IMR-90 (cell line): ENCODE results near the gene ACE. TPM values are rescaled to one million over a fixed set of nuclear protein-coding genes. Genes with fewer than 3 reads are reported as not detected.

Experiments
- ATAC-seq: fragments of 200-7000 bp; cut with Tn5 transposase; 2 replicates; pipeline ENCODE4 v1.9.1; 2020; ENCODE audit warnings: low read depth, mild to moderate bottlenecking, moderate library complexity
- BruUV-seq: library from RNA; stranded (reverse); fragments of 400-500 nt; replicated peaks from 2 replicates; lab custom pipeline; 2021; lab: Mats Ljungman, UMichigan
- CTCF ChIA-PET: fragments of 300-600 bp; formaldehyde crosslinking; extraction: SDS; loops from one replicate; lab custom pipeline; 2021; ENCODE audit warnings: antibody characterized with exemption; lab: Yijun Ruan, JAX
- POLR2A ChIA-PET: fragments of 300-600 bp; sonication (Branson Sonifier 250); formaldehyde crosslinking; loops from one replicate; lab custom pipeline; 2022; ENCODE audit warnings: antibody characterized with exemption; ENCODE audit not compliant: unreplicated experiment; lab: Charles Lee
- DNase-seq: peaks from one replicate; pipeline ENCODE4 v3.0.0; 2013
- H2AFZ ChIP-seq: replicated peaks from 2 replicates; pipeline ENCODE3; 2013; ENCODE audit warnings: low read length, mild to moderate bottlenecking; ENCODE audit not compliant: poor library complexity
- H2AK5ac ChIP-seq: 2 replicates; pipeline ENCODE4 v1.6.1; 2013; ENCODE audit warnings: low read depth, low read length, inconsistent platforms
- H2AK9ac ChIP-seq: replicated peaks from 2 replicates; pipeline ENCODE3; 2013; ENCODE audit warnings: mild to moderate bottlenecking, low read depth, low read length, moderate library complexity; ENCODE audit not compliant: poor library complexity
- H2BK120ac ChIP-seq: 2 replicates; pipeline ENCODE4 v1.6.1; 2013; ENCODE audit warnings: low read depth, low read length, inconsistent platforms
- H2BK15ac ChIP-seq: 3 replicates; pipeline ENCODE4 v1.6.1; 2013; ENCODE audit warnings: low read depth, low read length, inconsistent platforms
- H2BK20ac ChIP-seq: 2 replicates; pipeline ENCODE4 v1.6.1; 2013; ENCODE audit warnings: low read depth, mild to moderate bottlenecking, inconsistent platforms, low read length, moderate library complexity
- H2BK5ac ChIP-seq: 2 replicates; pipeline ENCODE4 v1.6.1; 2013; ENCODE audit warnings: mild to moderate bottlenecking, low read depth, low read length, inconsistent platforms; ENCODE audit not compliant: poor library complexity, severe bottlenecking
- H3K14ac ChIP-seq: replicated peaks from 2 replicates; pipeline ENCODE4 v1.6.1; 2013; ENCODE audit warnings: low read depth, low read length, inconsistent platforms
- H3K18ac ChIP-seq: 2 replicates; pipeline ENCODE4 v1.6.1; 2013; ENCODE audit warnings: low read depth, low read length, control low read depth
- H3K23ac ChIP-seq: 2 replicates; pipeline ENCODE4 v1.6.1; 2013; ENCODE audit warnings: low read depth, low read length, inconsistent platforms
- H3K27ac ChIP-seq: 2 replicates; pipeline ENCODE4 v1.5.1; 2013; ENCODE audit warnings: mild to moderate bottlenecking, control low read depth, low read length; ENCODE audit not compliant: insufficient read depth
- H3K27me3 ChIP-seq: 2 replicates; pipeline ENCODE4 v1.6.1; 2013; ENCODE audit warnings: low read length; ENCODE audit not compliant: control insufficient read depth, insufficient read depth
- H3K36me3 ChIP-seq: 2 replicates; pipeline ENCODE4 v1.6.1; 2013; ENCODE audit warnings: low read length, mixed read lengths; ENCODE audit not compliant: control insufficient read depth, insufficient read depth
- H3K4ac ChIP-seq: 2 replicates; pipeline ENCODE4 v1.6.1; 2013; ENCODE audit warnings: low read depth, low read length, inconsistent platforms
- H3K4me1 ChIP-seq: 2 replicates; pipeline ENCODE4 v1.6.1; 2013; ENCODE audit warnings: low read length, mixed read lengths; ENCODE audit not compliant: control insufficient read depth, insufficient read depth
- H3K4me2 ChIP-seq: 2 replicates; pipeline ENCODE4 v1.6.1; 2013; ENCODE audit warnings: low read depth, mild to moderate bottlenecking, control low read depth, low read length, moderate library complexity
- H3K4me3 ChIP-seq: 2 replicates; pipeline ENCODE4 v1.5.1; 2013; ENCODE audit warnings: low read depth, mild to moderate bottlenecking, control low read depth, low read length, moderate library complexity; ENCODE audit not compliant: insufficient read depth
- H3K56ac ChIP-seq: 2 replicates; pipeline ENCODE4 v1.6.1; 2013; ENCODE audit warnings: low read length, inconsistent platforms; ENCODE audit not compliant: insufficient read depth; ENCODE audit errors: extremely low read depth
- H3K79me1 ChIP-seq, 2 experiments: 2 replicates each; pipeline ENCODE4 v1.6.1; 2013; ENCODE audit warnings: low read length in 2 of 2, inconsistent platforms in 1 of 2, low read depth in 1 of 2
- H3K9ac ChIP-seq: 2 replicates; pipeline ENCODE4 v1.6.1; 2013; ENCODE audit warnings: low read depth, low read length, control low read depth
- H3K9me1 ChIP-seq: 2 replicates; pipeline ENCODE4 v1.6.1; 2013; ENCODE audit warnings: low read length, inconsistent platforms; ENCODE audit not compliant: insufficient read depth
- H3K9me3 ChIP-seq: 2 replicates; pipeline ENCODE4 v1.6.1; 2013; ENCODE audit warnings: low read length; ENCODE audit not compliant: control insufficient read depth, insufficient read depth
- H4K20me1 ChIP-seq: 2 replicates; pipeline ENCODE4 v1.6.1; 2013; ENCODE audit warnings: low read length, inconsistent platforms; ENCODE audit not compliant: insufficient read depth
- H4K5ac ChIP-seq: 2 replicates; pipeline ENCODE4 v1.6.1; 2013; ENCODE audit warnings: mild to moderate bottlenecking, low read depth, low read length, control low read depth
- H4K8ac ChIP-seq, 2 experiments: 2 replicates each; pipeline ENCODE4 v1.6.1; 2013; ENCODE audit warnings: low read depth in 2 of 2, low read length in 2 of 2, control low read depth in 1 of 2, inconsistent platforms in 1 of 2
- H4K91ac ChIP-seq: 2 replicates; pipeline ENCODE4 v1.6.1; 2013; ENCODE audit warnings: low read depth, low read length, inconsistent platforms; ENCODE audit not compliant: insufficient read depth
- FOS ChIP-seq: fragments of 150-350 bp; IDR thresholded peaks from 2 replicates; pipeline ENCODE4 v1.6.1; 2016; ENCODE audit warnings: low read depth, low read length
- MAZ ChIP-seq: IDR thresholded peaks from 2 replicates; pipeline ENCODE4 v1.6.1; 2012; ENCODE audit warnings: low read depth, mild to moderate bottlenecking, low read length, improper control_type of control experiment, moderate library complexity, borderline replicate concordance
- RAD21 ChIP-seq: IDR thresholded peaks from 2 replicates; pipeline ENCODE4 v1.6.1; 2012; ENCODE audit warnings: low read length, improper control_type of control experiment
- RCOR1 ChIP-seq: IDR thresholded peaks from 2 replicates; pipeline ENCODE4 v1.6.1; 2012; ENCODE audit warnings: mild to moderate bottlenecking, low read length, improper control_type of control experiment; ENCODE audit not compliant: insufficient replicate concordance
- SMC3 ChIP-seq: fragments of 150-350 bp; IDR thresholded peaks from 2 replicates; pipeline ENCODE4 v1.6.1; 2016; ENCODE audit warnings: low read depth, mild to moderate bottlenecking, antibody characterized with exemption, low read length, moderate library complexity
- WGBS, 2 experiments: methylation state at CpG; one replicate each; pipeline versions ENCODE4 v1.1.5 to v1.1.7; 2013; ENCODE audit warnings: missing lambda C conversion rate in 2 of 2; ENCODE audit not compliant: insufficient read length in 1 of 2; ENCODE audit errors: extremely low coverage in 2 of 2; 5-methylcytosine and 5-hydroxymethylcytosine counted together
- dilution Hi-C: fragments of 300-500 bp; cut with HindIII; formaldehyde crosslinking; loops from one replicate; pipeline ENCODE4 v1.14.3; 2018; ENCODE audit warnings: low sequenced_read_pairs; ENCODE audit not compliant: unreplicated experiment
- in situ Hi-C: fragments of 300-500 bp; cut with MboI; formaldehyde crosslinking; loops from 3 replicates; pipeline ENCODE4 v1.14.3; 2019; ENCODE audit warnings: low sequenced_read_pairs, inconsistent platforms, mixed read lengths
- intact Hi-C: fragments of 100-400 bp; cut with micrococcal nuclease; formaldehyde crosslinking; loops from 2 replicates; pipeline ENCODE4 v1.10.0; 2022
- polyA plus RNA-seq, 3 experiments: library from polyadenylated mRNA; depleted of rRNA; stranded (reverse); fragments of >200 nt; gene quantifications; 2 replicates each; pipeline ENCODE4 v1.2.3, GENCODE V29; 2012; ENCODE audit warnings: low replicate concordance in 1 of 3
- total RNA-seq: library from RNA; depleted of rRNA; stranded (reverse); fragments of >200 nt; gene quantifications from 2 replicates; pipeline ENCODE4 v1.2.3, GENCODE V29; 2012
- TF ChIP-seq, protein P1 (sequence below): fragments of 150-350 bp; IDR thresholded peaks from 2 replicates; pipeline ENCODE4 v1.6.1; 2017; ENCODE audit warnings: mild to moderate bottlenecking, antibody characterized with exemption, low read length, low read depth
- TF ChIP-seq, protein P2 (sequence below): fragments of 150-350 bp; IDR thresholded peaks from 2 replicates; pipeline ENCODE4 v1.6.1; 2016; ENCODE audit warnings: low read depth, mild to moderate bottlenecking, low read length, moderate library complexity, borderline replicate concordance

Gene ACE
- total and polyA plus RNA-seq, 2 of the 4 experiments (the other 2 are of a cell fraction), result 1.4 to 5.8 TPM

DNA sequence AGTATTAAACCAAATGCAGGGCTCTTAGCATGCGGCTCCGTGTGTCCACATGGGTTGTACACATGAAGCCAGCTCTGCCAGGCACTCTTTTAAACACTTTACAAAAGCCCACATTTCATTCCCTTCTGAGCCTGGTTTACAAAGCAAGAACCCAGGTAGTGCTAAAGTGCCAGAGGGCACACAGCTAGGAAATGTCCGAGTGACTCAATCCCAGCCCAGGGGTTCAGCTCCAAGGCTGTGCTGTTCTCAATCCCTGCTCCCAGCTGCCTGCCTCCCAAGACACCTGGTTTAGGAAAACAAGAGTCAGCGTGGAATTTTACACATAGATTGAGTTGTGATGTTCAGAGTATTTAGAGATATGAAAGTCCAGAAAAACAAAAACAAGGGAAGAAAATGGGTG, 60.1 kb downstream of the ACE start:
- intact Hi-C loops, result no loop called here
- no peak for TF ChIP-seq MAZ
- TF ChIP-seq, protein P1, sequence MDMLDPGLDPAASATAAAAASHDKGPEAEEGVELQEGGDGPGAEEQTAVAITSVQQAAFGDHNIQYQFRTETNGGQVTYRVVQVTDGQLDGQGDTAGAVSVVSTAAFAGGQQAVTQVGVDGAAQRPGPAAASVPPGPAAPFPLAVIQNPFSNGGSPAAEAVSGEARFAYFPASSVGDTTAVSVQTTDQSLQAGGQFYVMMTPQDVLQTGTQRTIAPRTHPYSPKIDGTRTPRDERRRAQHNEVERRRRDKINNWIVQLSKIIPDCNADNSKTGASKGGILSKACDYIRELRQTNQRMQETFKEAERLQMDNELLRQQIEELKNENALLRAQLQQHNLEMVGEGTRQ, result no peak
- TF ChIP-seq FOS, result no peak
- TF ChIP-seq SMC3, result no peak
- TF ChIP-seq RCOR1, result no peak
- TF ChIP-seq RAD21, result no peak
- TF ChIP-seq, protein P2, sequence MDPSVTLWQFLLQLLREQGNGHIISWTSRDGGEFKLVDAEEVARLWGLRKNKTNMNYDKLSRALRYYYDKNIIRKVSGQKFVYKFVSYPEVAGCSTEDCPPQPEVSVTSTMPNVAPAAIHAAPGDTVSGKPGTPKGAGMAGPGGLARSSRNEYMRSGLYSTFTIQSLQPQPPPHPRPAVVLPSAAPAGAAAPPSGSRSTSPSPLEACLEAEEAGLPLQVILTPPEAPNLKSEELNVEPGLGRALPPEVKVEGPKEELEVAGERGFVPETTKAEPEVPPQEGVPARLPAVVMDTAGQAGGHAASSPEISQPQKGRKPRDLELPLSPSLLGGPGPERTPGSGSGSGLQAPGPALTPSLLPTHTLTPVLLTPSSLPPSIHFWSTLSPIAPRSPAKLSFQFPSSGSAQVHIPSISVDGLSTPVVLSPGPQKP, result no peak
- POLR2A ChIA-PET, result no interaction called here

More for the DNA sequence above, 60.1 kb downstream of the ACE start:
- Histone ChIP-seq H3K27me3 (peaks cover 62% of the 10 kb centered on the region), H3K18ac (no peak overlapping the region), H3K23ac (no peak overlapping the region), H4K5ac (no peak overlapping the region), H4K8ac (no peak overlapping the region), H3K9ac (no peak overlapping the region), H3K4me1 (peaks cover 3% of the 10 kb centered on the region; the same call in 1 of the 2 replicates), H3K4ac (no peak overlapping the region), H3K56ac (no peak overlapping the region), H2AK5ac (no peak overlapping the region), H2BK120ac (no peak overlapping the region), H3K36me3 (no peaks in the 10 kb centered on the region), H2BK5ac (no peak overlapping the region), H3K79me1 (no peaks in the 10 kb centered on the region), H3K9me1 (no peaks in the 10 kb centered on the region), H2AFZ (no peak overlapping the region), H4K91ac (no peak overlapping the region), H3K14ac (no peak overlapping the region), H2BK15ac (no peak overlapping the region), H3K4me3 (no peak overlapping the region), H2BK20ac (no peak overlapping the region), H3K9me3 (no peaks in the 10 kb centered on the region), H3K4me2 (no peak overlapping the region), H4K20me1 (no peaks in the 10 kb centered on the region), H3K27ac (no peak overlapping the region), H2AK9ac (no peak overlapping the region)
- CTCF ChIA-PET, result no interaction called here
- WGBS, 2 experiments, result 71% methylated on average over 1 of the region's 4 CpGs; no CpG with 5 or more reads in 1 of the 2 experiments
- in situ Hi-C loops, result no loop called here
- ATAC-seq (no peak), DNase-seq (no peak)
- BruUV-seq, result no TSS peak
- dilution Hi-C loops, result no loop called here
